Frontal cortex (tissue), 4 donors: Measurements from ENCODE around the gene RORB. TPM values are rescaled to one million over a fixed set of nuclear protein-coding genes. Genes with fewer than 3 reads are reported as not detected.

Experiments used
- DNase-seq, 2 donors: peaks; one replicate each; pipeline ENCODE4 v3.0.0; 2012; ENCODE audit warnings: low spot score in 2 of 2
- FAIRE-seq: peaks from 2 replicates; lab custom pipeline; 2012; peaks lifted over from hg19 to GRCh38; lab: Jason Lieb, UNC
- total RNA-seq: library from RNA; depleted of rRNA; stranded (reverse); fragments of >200 nt; gene quantifications from one replicate; pipeline ENCODE4 v1.2.3, GENCODE V29; 2014
- donor health status: control.
- donor health status: control.
- donor health status: control.

Gene RORB
- total RNA-seq, 1 donor from 2014 or later, result 42.8 TPM

- FAIRE-seq (no peak), DNase-seq (no peak)
These were observed 186.2 kb downstream of the RORB start for GRCh38 chr9:74683322-74683721.

GRCh38 chr9:74691058-74691457 is 193.9 kb downstream of the RORB start:
- FAIRE-seq (no peak), DNase-seq (no peak)

GRCh38 chr9:74696520-74696919 is 199.4 kb downstream of the RORB start:
- no peak for FAIRE-seq
- no peak for DNase-seq

GRCh38 chr9:74697535-74697934 is 200.4 kb downstream of the RORB start:
- no peak for FAIRE-seq
- DNase-seq, result no peak

GRCh38 chr9:74711341-74711740 is 214.2 kb downstream of the RORB start:
- FAIRE-seq (no peak), DNase-seq (no peak)

- FAIRE-seq (no peak), DNase-seq (no peak)
These were observed 221.6 kb downstream of the RORB start for GRCh38 chr9:74718709-74719108.

- FAIRE-seq, result no peak
- no peak for DNase-seq
These were observed 222.2 kb downstream of the RORB start for GRCh38 chr9:74719306-74719705.

GRCh38 chr9:74721696-74722660 is 224.8 kb downstream of the RORB start:
- DNase-seq (no peak), FAIRE-seq (no peak)

- FAIRE-seq (no peak), DNase-seq (no peak)
These were observed 227.2 kb downstream of the RORB start for GRCh38 chr9:74724317-74724716.

GRCh38 chr9:74726581-74726980 is 229.4 kb downstream of the RORB start:
- DNase-seq, result no peak
- FAIRE-seq, result no peak

GRCh38 chr9:74728176-74728575 is 231.0 kb downstream of the RORB start:
- no peak for DNase-seq
- FAIRE-seq, result no peak

GRCh38 chr9:74729136-74729695 is 232.1 kb downstream of the RORB start:
- no peak for DNase-seq
- FAIRE-seq, result no peak

GRCh38 chr9:74735761-74736160 is 238.6 kb downstream of the RORB start:
- FAIRE-seq (no peak), DNase-seq (no peak)

GRCh38 chr9:74736646-74737045 is 239.5 kb downstream of the RORB start:
- FAIRE-seq (no peak), DNase-seq (no peak)

GRCh38 chr9:74742191-74742790 is 245.2 kb downstream of the RORB start:
- FAIRE-seq (no peak), DNase-seq (no peak)
